Anterior cingulate cortex (tissue), 58 donors: ENCODE results near the gene MUSK.

Experiments used
- DNase-seq, 58 donors: peaks; one replicate each; lab custom pipeline; 2025; lab: John Stamatoyannopoulos, UW

MUSK gene

GRCh38 chr9:110844121-110844520 lies 175.5 kb downstream of the MUSK start:
- no peak for DNase-seq

GRCh38 chr9:110846215-110846614 lies 177.6 kb downstream of the MUSK start:
- no peak for DNase-seq

- DNase-seq: no peak
These were observed 179.1 kb downstream of the MUSK start for GRCh38 chr9:110847671-110848070.

GRCh38 chr9:110850401-110851135 lies 182.0 kb downstream of the MUSK start:
- DNase-seq: no peak
